ENCODE results near the gene EPB41L5.

The EPB41L5 gene

DNA sequence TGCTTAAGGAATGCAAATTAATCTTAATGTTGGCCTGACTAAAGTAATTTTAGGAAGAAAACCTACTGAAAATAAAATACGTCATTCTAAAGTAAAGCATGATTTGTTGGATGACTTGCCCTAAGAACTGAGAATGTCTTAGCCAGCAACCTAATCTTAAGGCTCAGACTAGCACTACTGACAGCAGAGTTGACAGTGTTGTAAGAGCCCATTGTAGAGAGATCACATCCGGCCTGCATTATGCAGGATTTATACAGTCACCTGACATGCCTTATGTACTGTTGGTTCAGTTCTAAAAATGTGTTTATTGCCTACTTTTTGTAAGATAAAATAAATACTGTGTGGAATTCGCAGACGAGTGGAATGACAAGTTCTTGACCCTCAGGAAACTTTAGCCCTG lies 128.0 kb downstream of the EPB41L5 start:
- TF ChIP-seq BHLHE40 (IDR thresholded peaks at IDR 0.05; ENCODE audit: borderline replicate concordance) (no peak), SP1 (IDR thresholded peaks at IDR 0.05) (no peak), ELF4 (IDR thresholded peaks at IDR 0.05) (no peak), ARNT (IDR thresholded peaks at IDR 0.05) (no peak)
- ChIA-PET CTCF (no interaction called here), POLR2A (no interaction called here)
- no peak for DNase-seq (ENCODE audit: extremely low spot score)

DNA sequence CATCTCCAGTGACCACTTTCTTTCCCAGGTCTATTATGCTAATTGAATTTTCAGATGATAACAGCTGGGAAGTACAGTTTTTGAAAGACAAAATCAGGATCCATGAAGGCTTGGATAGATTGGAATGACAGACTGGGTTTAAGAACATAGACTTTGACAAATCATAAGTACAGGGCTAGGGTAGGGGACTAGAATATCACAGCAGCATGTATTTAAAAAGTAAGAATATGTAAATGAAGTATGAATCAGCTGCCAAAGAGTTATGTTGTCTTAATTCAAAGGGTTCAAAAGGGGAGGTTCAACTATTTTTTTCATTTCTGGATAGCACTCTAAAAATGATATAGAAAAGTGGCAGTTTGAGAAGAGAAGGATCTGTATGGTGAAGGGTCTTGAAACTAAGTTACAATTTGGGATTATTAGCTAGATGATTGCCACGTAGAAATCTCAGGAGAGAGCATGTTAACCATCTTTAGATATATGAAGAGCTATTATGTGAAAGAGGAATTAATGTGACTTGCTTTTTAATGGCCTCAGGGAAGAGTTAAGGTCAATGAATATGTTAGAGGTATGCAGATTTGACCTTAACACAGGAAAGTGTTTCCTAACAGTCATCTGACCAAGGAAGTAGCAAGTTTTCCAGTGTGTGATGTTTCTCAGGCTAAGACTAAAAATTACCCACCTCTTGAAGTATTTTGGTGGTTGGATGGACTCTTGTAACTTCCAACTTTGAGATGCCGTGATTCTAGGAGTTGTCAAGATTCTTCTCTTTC lies 128.6 kb downstream of the EPB41L5 start:
- POLR2A ChIA-PET, result no interaction called here
- CTCF ChIA-PET, result no interaction called here
- DNase-seq (ENCODE audit: extremely low spot score), result no peak
- TF ChIP-seq, protein P1, sequence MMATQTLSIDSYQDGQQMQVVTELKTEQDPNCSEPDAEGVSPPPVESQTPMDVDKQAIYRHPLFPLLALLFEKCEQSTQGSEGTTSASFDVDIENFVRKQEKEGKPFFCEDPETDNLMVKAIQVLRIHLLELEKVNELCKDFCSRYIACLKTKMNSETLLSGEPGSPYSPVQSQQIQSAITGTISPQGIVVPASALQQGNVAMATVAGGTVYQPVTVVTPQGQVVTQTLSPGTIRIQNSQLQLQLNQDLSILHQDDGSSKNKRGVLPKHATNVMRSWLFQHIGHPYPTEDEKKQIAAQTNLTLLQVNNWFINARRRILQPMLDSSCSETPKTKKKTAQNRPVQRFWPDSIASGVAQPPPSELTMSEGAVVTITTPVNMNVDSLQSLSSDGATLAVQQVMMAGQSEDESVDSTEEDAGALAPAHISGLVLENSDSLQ (IDR thresholded peaks at IDR 0.05), result no peak
- TF ChIP-seq NFRKB (IDR thresholded peaks at IDR 0.05) (no peak), LEF1 (IDR thresholded peaks at IDR 0.05; ENCODE audit: borderline replicate concordance) (no peak)

DNA sequence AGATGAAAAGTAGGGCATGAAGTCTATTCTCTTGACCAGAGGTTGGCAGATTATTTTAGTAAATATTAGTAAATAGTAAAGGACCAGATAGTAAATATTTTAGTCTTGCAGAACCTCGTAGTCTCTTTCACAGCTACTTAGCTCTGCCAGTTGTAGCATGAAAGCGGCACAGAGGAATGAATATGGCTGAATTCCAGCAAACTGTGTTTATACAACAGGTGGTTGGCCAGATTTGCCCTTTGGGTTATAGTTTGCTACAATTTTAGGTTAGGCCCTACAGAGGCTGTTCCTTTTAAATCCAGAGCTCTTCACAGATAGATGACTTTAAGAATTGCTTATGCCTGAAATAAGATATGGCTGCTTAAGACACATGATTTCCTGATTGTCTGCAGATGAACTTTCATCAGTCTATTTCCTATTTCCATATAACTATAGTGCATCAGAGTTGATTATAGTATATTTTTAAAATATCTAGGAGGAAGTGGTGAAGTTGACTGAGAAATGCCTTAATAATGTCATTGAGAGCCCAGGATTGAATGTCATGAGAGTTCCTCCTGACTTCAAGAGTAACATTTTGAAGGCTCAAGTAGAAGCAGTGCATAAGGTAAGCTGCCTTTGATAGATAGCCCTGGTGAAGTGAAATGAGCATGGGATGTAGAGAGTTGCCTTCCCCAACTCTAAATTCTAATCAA lies 129.8 kb downstream of the EPB41L5 start:
- ChIA-PET CTCF (no interaction called here), POLR2A (no interaction called here)
- DNase-seq (ENCODE audit: extremely low spot score), result no peak
- TF ChIP-seq BHLHE40 (IDR thresholded peaks at IDR 0.05; ENCODE audit: borderline replicate concordance), result no peak
- no peak for TF ChIP-seq CTBP1 (IDR thresholded peaks at IDR 0.05; ENCODE audit: borderline replicate concordance)
- TF ChIP-seq ZNF384 (IDR thresholded peaks at IDR 0.05), result no peak
- no peak for TF ChIP-seq HDGF (IDR thresholded peaks at IDR 0.05; ENCODE audit: borderline replicate concordance)
- no peak for TF ChIP-seq SP1 (IDR thresholded peaks at IDR 0.05)
- TF ChIP-seq TARDBP (IDR thresholded peaks at IDR 0.05), result no peak
- TF ChIP-seq, protein P1 (IDR thresholded peaks at IDR 0.05), result no peak
- no peak for TF ChIP-seq ELF4 (IDR thresholded peaks at IDR 0.05)
- no peak for TF ChIP-seq ARNT (IDR thresholded peaks at IDR 0.05)
- TF ChIP-seq NFRKB (IDR thresholded peaks at IDR 0.05), result no peak
- TF ChIP-seq SUZ12 (IDR thresholded peaks at IDR 0.05), result no peak
- no peak for TF ChIP-seq LEF1 (IDR thresholded peaks at IDR 0.05; ENCODE audit: borderline replicate concordance)

DNA sequence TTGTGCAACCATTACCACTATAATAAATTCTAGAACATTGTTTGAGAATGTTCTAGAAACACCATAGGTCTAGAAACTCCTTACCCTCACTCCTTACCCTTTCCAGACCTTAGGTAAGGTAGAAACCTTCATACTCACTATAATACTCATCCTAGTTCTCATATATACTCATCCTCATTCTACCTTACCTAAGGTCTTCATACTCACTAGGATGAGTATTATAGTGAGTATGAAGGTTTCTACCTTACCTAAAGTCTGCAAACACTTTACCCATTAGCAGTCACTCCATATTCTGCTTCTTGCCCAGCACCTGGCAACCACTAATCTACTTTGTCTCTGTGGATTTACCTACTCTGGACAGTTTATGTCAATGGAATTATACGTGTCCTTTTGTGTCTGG lies 135.4 kb downstream of the EPB41L5 start:
- no peak for DNase-seq (ENCODE audit: extremely low spot score)
- ChIA-PET CTCF (no interaction called here), POLR2A (no interaction called here)
- TF ChIP-seq NFRKB (IDR thresholded peaks at IDR 0.05) (no peak), ELF4 (IDR thresholded peaks at IDR 0.05) (no peak), HDGF (IDR thresholded peaks at IDR 0.05; ENCODE audit: borderline replicate concordance) (no peak), L3MBTL2 (conservative IDR thresholded peaks at IDR 0.05) (no peak), BHLHE40 (IDR thresholded peaks at IDR 0.05; ENCODE audit: borderline replicate concordance) (no peak), SUZ12 (IDR thresholded peaks at IDR 0.05) (no peak), TARDBP (IDR thresholded peaks at IDR 0.05) (no peak), SP1 (IDR thresholded peaks at IDR 0.05) (no peak), FOXK2 (IDR thresholded peaks at IDR 0.05) (no peak), ZNF384 (IDR thresholded peaks at IDR 0.05) (no peak), LEF1 (IDR thresholded peaks at IDR 0.05; ENCODE audit: borderline replicate concordance) (no peak), CTBP1 (IDR thresholded peaks at IDR 0.05; ENCODE audit: borderline replicate concordance) (no peak)

DNA sequence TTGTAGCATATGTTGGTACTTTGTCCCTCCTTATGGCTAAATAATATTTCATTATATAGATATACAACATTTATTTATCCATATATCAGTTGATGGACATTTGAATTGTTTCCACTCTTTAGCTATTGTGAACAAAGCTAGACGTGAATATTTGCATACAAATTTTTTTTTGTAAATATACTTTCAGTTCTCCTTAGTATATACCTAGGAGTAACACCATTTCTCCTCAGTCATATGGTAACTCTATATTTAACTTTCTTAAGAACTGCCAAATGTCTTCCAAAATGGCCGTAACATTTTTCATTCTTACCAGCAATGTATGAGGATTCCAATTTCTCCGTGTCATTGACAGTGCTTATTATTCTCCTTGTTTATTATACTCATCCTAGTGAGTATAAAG lies 135.8 kb downstream of the EPB41L5 start:
- POLR2A ChIA-PET, result no interaction called here
- no peak for TF ChIP-seq HDGF (IDR thresholded peaks at IDR 0.05; ENCODE audit: borderline replicate concordance)
- TF ChIP-seq, protein P1 (IDR thresholded peaks at IDR 0.05), result no peak
- TF ChIP-seq ARNT (IDR thresholded peaks at IDR 0.05), result no peak
- no peak for TF ChIP-seq CTBP1 (IDR thresholded peaks at IDR 0.05; ENCODE audit: borderline replicate concordance)
- CTCF ChIA-PET, result interaction anchor here (0.6 kb wide), 1 partner anchor 368 kb away, joined by 3 read pairs; no protein-coding TSS in a partner anchor
- DNase-seq (ENCODE audit: extremely low spot score), result no peak

DNA sequence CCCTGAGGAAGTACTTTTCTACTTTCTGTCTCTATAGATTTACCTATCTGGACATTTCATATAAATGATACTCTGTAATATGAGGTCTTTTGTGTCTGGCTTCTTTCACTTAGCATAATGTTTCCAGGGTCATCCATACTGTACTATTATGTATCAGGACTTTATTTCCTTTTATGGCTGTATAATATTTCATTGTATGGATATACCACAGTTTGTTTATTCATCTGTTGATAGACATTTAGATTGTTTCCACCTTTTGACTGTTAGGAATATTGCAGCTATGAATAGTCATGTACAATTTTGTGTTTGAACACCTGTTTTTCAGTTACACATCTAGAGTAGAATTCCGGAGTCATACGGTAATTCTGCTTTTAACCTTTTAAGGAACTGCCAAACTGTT lies 136.5 kb downstream of the EPB41L5 start:
- TF ChIP-seq ZNF384 (IDR thresholded peaks at IDR 0.05) (no peak), ARNT (IDR thresholded peaks at IDR 0.05) (no peak), LEF1 (IDR thresholded peaks at IDR 0.05; ENCODE audit: borderline replicate concordance) (no peak), L3MBTL2 (conservative IDR thresholded peaks at IDR 0.05) (no peak), CTBP1 (IDR thresholded peaks at IDR 0.05; ENCODE audit: borderline replicate concordance) (no peak), FOXK2 (IDR thresholded peaks at IDR 0.05) (no peak), NFRKB (IDR thresholded peaks at IDR 0.05) (no peak), FOXM1 (IDR thresholded peaks at IDR 0.05; ENCODE audit: borderline replicate concordance) (no peak), FOXA1 (IDR thresholded peaks at IDR 0.05) (no peak), SP1 (IDR thresholded peaks at IDR 0.05) (no peak), TARDBP (IDR thresholded peaks at IDR 0.05) (no peak), SUZ12 (IDR thresholded peaks at IDR 0.05) (no peak), BHLHE40 (IDR thresholded peaks at IDR 0.05; ENCODE audit: borderline replicate concordance) (no peak), ELF4 (IDR thresholded peaks at IDR 0.05) (no peak)
- no peak for DNase-seq (ENCODE audit: extremely low spot score)
- CTCF ChIA-PET, result no interaction called here
- POLR2A ChIA-PET, result no interaction called here

All from HEK293T (cell line).